Measurements from ENCODE around the gene MMP2.

Gene MMP2

GRCh38 chr16:55498101-55498500 is 19.1 kb downstream of the MMP2 start:
- no peaks in the 10 kb centered on the region for H3K9me3 ChIP-seq (ENCODE audit: insufficient read depth, low read depth, low read length)
- H3K4me2 ChIP-seq (ENCODE audit: low read length): no peak overlapping the region
- H4K91ac ChIP-seq (ENCODE audit: low read depth, low read length): peak overlapping the region; percentile 79
- H2BK120ac ChIP-seq (ENCODE audit: insufficient read depth, low read length, poor library complexity): peak overlapping the region; percentile 73
- peak overlapping the region; percentile 6 for H3K4me3 ChIP-seq (ENCODE audit: low read depth, low read length)
- H3K9ac ChIP-seq (ENCODE audit: low read length): no peak overlapping the region
- peak overlapping the region; percentile 79 for H3K18ac ChIP-seq (ENCODE audit: low read length)
- peaks cover 28 to 40% of the 10 kb centered on the region in 2 experiments for H3K4me1 ChIP-seq (ENCODE audit: control insufficient read depth in 1 of 2, insufficient read depth in 2 of 2, low read length in 2 of 2)
- H2BK5ac ChIP-seq (ENCODE audit: low read depth, low read length, poor library complexity): peak overlapping the region; percentile 79
- no CpG with 5 or more reads among the region's 6 CpGs for WGBS (ENCODE audit: extremely low coverage, insufficient coverage, insufficient read length)
- H2AK5ac ChIP-seq (ENCODE audit: low read length): peak overlapping the region; percentile 92
- H3K79me2 ChIP-seq (ENCODE audit: control insufficient read depth, insufficient read depth, low read length, poor library complexity): peaks cover 6% of the 10 kb centered on the region
- peak overlapping the region; percentile 83 for H3K14ac ChIP-seq (ENCODE audit: low read length)
- H4K12ac ChIP-seq (ENCODE audit: low read depth, low read length): no peak overlapping the region
- peak overlapping the region; percentile 31 for H3K4ac ChIP-seq (ENCODE audit: low read depth, low read length)
- H2BK12ac ChIP-seq (ENCODE audit: low read length): peak overlapping the region; percentile 94
- peak overlapping the region; percentile 41 for H2AFZ ChIP-seq (ENCODE audit: insufficient read depth, low read length, poor library complexity)
- H3K23ac ChIP-seq (ENCODE audit: low read length): no peak overlapping the region
- peak overlapping the region; percentile 99 for H3K27ac ChIP-seq (ENCODE audit: low read depth, low read length)
- H3K36me3 ChIP-seq (ENCODE audit: control insufficient read depth in 1 of 2, insufficient read depth in 2 of 2, low read length in 2 of 2): peaks cover 36 to 70% of the 10 kb centered on the region in 2 experiments
- no peaks in the 10 kb centered on the region for H3K27me3 ChIP-seq (ENCODE audit: insufficient read depth, low read length)
- H3K79me1 ChIP-seq (ENCODE audit: low read length): peaks cover 40% of the 10 kb centered on the region
- H4K8ac ChIP-seq (ENCODE audit: low read depth, low read length): peak overlapping the region; percentile 5
- no peak for DNase-seq

- peaks cover 6% of the 10 kb centered on the region for H3K79me2 ChIP-seq (ENCODE audit: control insufficient read depth, insufficient read depth, low read length, poor library complexity)
- H2BK5ac ChIP-seq (ENCODE audit: low read depth, low read length, poor library complexity): peak overlapping the region; percentile 89
- peaks cover 49% of the 10 kb centered on the region for H3K79me1 ChIP-seq (ENCODE audit: low read length)
- no peak overlapping the region for H4K12ac ChIP-seq (ENCODE audit: low read depth, low read length)
- H3K27ac ChIP-seq (ENCODE audit: low read depth, low read length): peak overlapping the region; percentile 99
- DNase-seq: no peak
- H3K18ac ChIP-seq (ENCODE audit: low read length): peak overlapping the region; percentile 67
- WGBS (ENCODE audit: extremely low coverage, insufficient coverage, insufficient read length): no CpG with 5 or more reads among the region's 3 CpGs
- peak overlapping the region; percentile 64 for H4K8ac ChIP-seq (ENCODE audit: low read depth, low read length)
- no peaks in the 10 kb centered on the region for H3K9me3 ChIP-seq (ENCODE audit: insufficient read depth, low read depth, low read length)
- no peak overlapping the region for H3K4me3 ChIP-seq (ENCODE audit: low read depth, low read length)
- peaks cover 39 to 67% of the 10 kb centered on the region in 2 experiments for H3K36me3 ChIP-seq (ENCODE audit: control insufficient read depth in 1 of 2, insufficient read depth in 2 of 2, low read length in 2 of 2)
- peak overlapping the region; percentile 94 for H2BK120ac ChIP-seq (ENCODE audit: insufficient read depth, low read length, poor library complexity)
- peak overlapping the region; percentile 10 for H3K4me2 ChIP-seq (ENCODE audit: low read length)
- H3K14ac ChIP-seq (ENCODE audit: low read length): peak overlapping the region; percentile 91
- no peaks in the 10 kb centered on the region for H3K27me3 ChIP-seq (ENCODE audit: insufficient read depth, low read length)
- H3K4me1 ChIP-seq (ENCODE audit: control insufficient read depth in 1 of 2, insufficient read depth in 2 of 2, low read length in 2 of 2): peaks cover 33 to 46% of the 10 kb centered on the region in 2 experiments
- peak overlapping the region; percentile 57 for H3K9ac ChIP-seq (ENCODE audit: low read length)
- H4K91ac ChIP-seq (ENCODE audit: low read depth, low read length): peak overlapping the region; percentile 86
- H3K4ac ChIP-seq (ENCODE audit: low read depth, low read length): peak overlapping the region; percentile 50
- peak overlapping the region; percentile 70 for H2AK5ac ChIP-seq (ENCODE audit: low read length)
- H2BK12ac ChIP-seq (ENCODE audit: low read length): peak overlapping the region; percentile 95
- H3K23ac ChIP-seq (ENCODE audit: low read length): no peak overlapping the region
- H2AFZ ChIP-seq (ENCODE audit: insufficient read depth, low read length, poor library complexity): peak overlapping the region; percentile 8
Measured at GRCh38 chr16:55499281-55499680, 20.3 kb downstream of the MMP2 start.

GRCh38 chr16:55499951-55500529 is 21.0 kb downstream of the MMP2 start:
- Histone ChIP-seq H3K79me1 (ENCODE audit: low read length) (peaks cover 51% of the 10 kb centered on the region), H3K27ac (ENCODE audit: low read depth, low read length) (peak overlapping the region; percentile 99), H3K14ac (ENCODE audit: low read length) (peak overlapping the region; percentile 40), H4K12ac (ENCODE audit: low read depth, low read length) (no peak overlapping the region), H3K4me3 (ENCODE audit: low read depth, low read length) (no peak overlapping the region), H3K4me1 (ENCODE audit: control insufficient read depth in 1 of 2, insufficient read depth in 2 of 2, low read length in 2 of 2) (peaks cover 33 to 41% of the 10 kb centered on the region in 2 experiments), H3K9ac (ENCODE audit: low read length) (no peak overlapping the region), H3K9me3 (ENCODE audit: insufficient read depth, low read depth, low read length) (no peaks in the 10 kb centered on the region), H2BK12ac (ENCODE audit: low read length) (peak overlapping the region; percentile 20), H3K79me2 (ENCODE audit: control insufficient read depth, insufficient read depth, low read length, poor library complexity) (peaks cover 6% of the 10 kb centered on the region), H4K91ac (ENCODE audit: low read depth, low read length) (peak overlapping the region; percentile 95), H3K4me2 (ENCODE audit: low read length) (peak overlapping the region; percentile 9), H3K23ac (ENCODE audit: low read length) (no peak overlapping the region), H3K4ac (ENCODE audit: low read depth, low read length) (peak overlapping the region; percentile 63), H2AFZ (ENCODE audit: insufficient read depth, low read length, poor library complexity) (no peak overlapping the region), H3K36me3 (ENCODE audit: control insufficient read depth in 1 of 2, insufficient read depth in 2 of 2, low read length in 2 of 2) (peaks cover 35 to 63% of the 10 kb centered on the region in 2 experiments), H2BK120ac (ENCODE audit: insufficient read depth, low read length, poor library complexity) (peak overlapping the region; percentile 94), H2AK5ac (ENCODE audit: low read length) (peak overlapping the region; percentile 57), H3K27me3 (ENCODE audit: insufficient read depth, low read length) (no peaks in the 10 kb centered on the region), H4K8ac (ENCODE audit: low read depth, low read length) (peak overlapping the region; percentile 58), H3K18ac (ENCODE audit: low read length) (peak overlapping the region; percentile 75), H2BK5ac (ENCODE audit: low read depth, low read length, poor library complexity) (peak overlapping the region; percentile 91)
- no CpG with 5 or more reads among the region's 10 CpGs for WGBS (ENCODE audit: extremely low coverage, insufficient coverage, insufficient read length)
- DNase-seq: peak; percentile 96 to 98

- Histone ChIP-seq H3K4me1 (ENCODE audit: control insufficient read depth in 1 of 2, insufficient read depth in 2 of 2, low read length in 2 of 2) (peaks cover 33 to 41% of the 10 kb centered on the region in 2 experiments), H3K79me1 (ENCODE audit: low read length) (peaks cover 54% of the 10 kb centered on the region), H3K4ac (ENCODE audit: low read depth, low read length) (peak overlapping the region; percentile 63), H2BK5ac (ENCODE audit: low read depth, low read length, poor library complexity) (peak overlapping the region; percentile 91), H4K12ac (ENCODE audit: low read depth, low read length) (no peak overlapping the region), H4K91ac (ENCODE audit: low read depth, low read length) (peak overlapping the region; percentile 95), H3K36me3 (ENCODE audit: control insufficient read depth in 1 of 2, insufficient read depth in 2 of 2, low read length in 2 of 2) (peaks cover 39 to 64% of the 10 kb centered on the region in 2 experiments), H3K4me2 (ENCODE audit: low read length) (peak overlapping the region; percentile 9), H3K4me3 (ENCODE audit: low read depth, low read length) (no peak overlapping the region), H3K14ac (ENCODE audit: low read length) (peak overlapping the region; percentile 40), H3K79me2 (ENCODE audit: control insufficient read depth, insufficient read depth, low read length, poor library complexity) (peaks cover 6% of the 10 kb centered on the region), H3K27me3 (ENCODE audit: insufficient read depth, low read length) (no peaks in the 10 kb centered on the region), H2BK120ac (ENCODE audit: insufficient read depth, low read length, poor library complexity) (peak overlapping the region; percentile 94), H2BK12ac (ENCODE audit: low read length) (peak overlapping the region; percentile 20), H2AFZ (ENCODE audit: insufficient read depth, low read length, poor library complexity) (no peak overlapping the region), H3K23ac (ENCODE audit: low read length) (no peak overlapping the region), H3K27ac (ENCODE audit: low read depth, low read length) (peak overlapping the region; percentile 97), H2AK5ac (ENCODE audit: low read length) (peak overlapping the region; percentile 57), H3K18ac (ENCODE audit: low read length) (peak overlapping the region; percentile 75), H3K9ac (ENCODE audit: low read length) (peak overlapping the region; percentile 1), H3K9me3 (ENCODE audit: insufficient read depth, low read depth, low read length) (no peaks in the 10 kb centered on the region), H4K8ac (ENCODE audit: low read depth, low read length) (peak overlapping the region; percentile 58)
- DNase-seq: peak; percentile 21 to 49
- WGBS (ENCODE audit: extremely low coverage, insufficient coverage, insufficient read length): no CpG with 5 or more reads among the region's 3 CpGs
Measured at GRCh38 chr16:55500530-55501011, 21.6 kb downstream of the MMP2 start.
